ENCODE measurements around the gene MAMSTR.

DNA sequence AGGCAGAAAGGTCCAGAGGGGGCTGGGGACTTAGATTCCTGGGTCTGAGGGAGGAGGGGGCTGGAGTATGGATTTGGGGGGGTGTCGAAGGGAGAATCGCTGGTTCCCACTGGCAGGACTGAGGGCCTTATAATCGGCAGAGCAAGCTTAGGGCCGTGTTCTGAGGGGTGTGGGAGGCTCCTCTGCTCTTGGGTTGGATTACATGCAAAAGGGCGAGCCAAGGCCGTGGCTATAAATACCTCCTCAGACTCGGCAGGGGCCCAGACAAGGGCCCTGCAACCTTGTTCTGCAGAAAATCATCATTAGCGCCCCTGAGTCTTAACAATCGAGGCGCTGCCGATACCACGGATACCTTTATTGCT, 707 bp upstream of the MAMSTR start:
- TF ChIP-seq, protein P1, sequence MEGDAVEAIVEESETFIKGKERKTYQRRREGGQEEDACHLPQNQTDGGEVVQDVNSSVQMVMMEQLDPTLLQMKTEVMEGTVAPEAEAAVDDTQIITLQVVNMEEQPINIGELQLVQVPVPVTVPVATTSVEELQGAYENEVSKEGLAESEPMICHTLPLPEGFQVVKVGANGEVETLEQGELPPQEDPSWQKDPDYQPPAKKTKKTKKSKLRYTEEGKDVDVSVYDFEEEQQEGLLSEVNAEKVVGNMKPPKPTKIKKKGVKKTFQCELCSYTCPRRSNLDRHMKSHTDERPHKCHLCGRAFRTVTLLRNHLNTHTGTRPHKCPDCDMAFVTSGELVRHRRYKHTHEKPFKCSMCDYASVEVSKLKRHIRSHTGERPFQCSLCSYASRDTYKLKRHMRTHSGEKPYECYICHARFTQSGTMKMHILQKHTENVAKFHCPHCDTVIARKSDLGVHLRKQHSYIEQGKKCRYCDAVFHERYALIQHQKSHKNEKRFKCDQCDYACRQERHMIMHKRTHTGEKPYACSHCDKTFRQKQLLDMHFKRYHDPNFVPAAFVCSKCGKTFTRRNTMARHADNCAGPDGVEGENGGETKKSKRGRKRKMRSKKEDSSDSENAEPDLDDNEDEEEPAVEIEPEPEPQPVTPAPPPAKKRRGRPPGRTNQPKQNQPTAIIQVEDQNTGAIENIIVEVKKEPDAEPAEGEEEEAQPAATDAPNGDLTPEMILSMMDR (conservative IDR thresholded peaks at IDR 0.05; ENCODE audit: low read depth, low read length), result no peak
- TF ChIP-seq CHD1 (IDR thresholded peaks at IDR 0.05; ENCODE audit: low read depth, low read length) (no peak), RAD21 (IDR thresholded peaks at IDR 0.05; ENCODE audit: low read length) (no peak), RCOR1 (IDR thresholded peaks at IDR 0.05; ENCODE audit: insufficient replicate concordance, low read length) (no peak), BHLHE40 (IDR thresholded peaks at IDR 0.05; ENCODE audit: low read depth, low read length) (no peak), RFX5 (IDR thresholded peaks at IDR 0.05; ENCODE audit: low read depth, low read length) (no peak)
- TF ChIP-seq, protein P2, sequence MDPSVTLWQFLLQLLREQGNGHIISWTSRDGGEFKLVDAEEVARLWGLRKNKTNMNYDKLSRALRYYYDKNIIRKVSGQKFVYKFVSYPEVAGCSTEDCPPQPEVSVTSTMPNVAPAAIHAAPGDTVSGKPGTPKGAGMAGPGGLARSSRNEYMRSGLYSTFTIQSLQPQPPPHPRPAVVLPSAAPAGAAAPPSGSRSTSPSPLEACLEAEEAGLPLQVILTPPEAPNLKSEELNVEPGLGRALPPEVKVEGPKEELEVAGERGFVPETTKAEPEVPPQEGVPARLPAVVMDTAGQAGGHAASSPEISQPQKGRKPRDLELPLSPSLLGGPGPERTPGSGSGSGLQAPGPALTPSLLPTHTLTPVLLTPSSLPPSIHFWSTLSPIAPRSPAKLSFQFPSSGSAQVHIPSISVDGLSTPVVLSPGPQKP (IDR thresholded peaks at IDR 0.05; ENCODE audit: borderline replicate concordance, low read depth, low read length), result no peak
- TF ChIP-seq, protein P3, sequence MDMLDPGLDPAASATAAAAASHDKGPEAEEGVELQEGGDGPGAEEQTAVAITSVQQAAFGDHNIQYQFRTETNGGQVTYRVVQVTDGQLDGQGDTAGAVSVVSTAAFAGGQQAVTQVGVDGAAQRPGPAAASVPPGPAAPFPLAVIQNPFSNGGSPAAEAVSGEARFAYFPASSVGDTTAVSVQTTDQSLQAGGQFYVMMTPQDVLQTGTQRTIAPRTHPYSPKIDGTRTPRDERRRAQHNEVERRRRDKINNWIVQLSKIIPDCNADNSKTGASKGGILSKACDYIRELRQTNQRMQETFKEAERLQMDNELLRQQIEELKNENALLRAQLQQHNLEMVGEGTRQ (IDR thresholded peaks at IDR 0.05; ENCODE audit: low read depth, low read length), result no peak
